Stimulated activated CD4-positive, alpha-beta T cell treated with anti-CD3 and anti-CD28 coated beads, Interleukin-1b, Interleukin-23, amount 100 ng/mL, for 48 hours (primary cell): ENCODE measurements around the gene CNGA2.

Source experiments
- DNase-seq: peaks from one replicate; pipeline ENCODE4 v3.0.0-alpha.2; 2020

CNGA2 gene

GRCh38 chrX:151754047-151754429 lies 19.5 kb downstream of the CNGA2 start:
- DNase-seq = no peak

GRCh38 chrX:151754641-151755215 lies 20.2 kb downstream of the CNGA2 start:
- DNase-seq = no peak

- DNase-seq = no peak
Measured at GRCh38 chrX:151759041-151759708, 24.6 kb downstream of the CNGA2 start.

- no peak for DNase-seq
Measured at GRCh38 chrX:151762802-151763201, 28.3 kb downstream of the CNGA2 start.

DNA sequence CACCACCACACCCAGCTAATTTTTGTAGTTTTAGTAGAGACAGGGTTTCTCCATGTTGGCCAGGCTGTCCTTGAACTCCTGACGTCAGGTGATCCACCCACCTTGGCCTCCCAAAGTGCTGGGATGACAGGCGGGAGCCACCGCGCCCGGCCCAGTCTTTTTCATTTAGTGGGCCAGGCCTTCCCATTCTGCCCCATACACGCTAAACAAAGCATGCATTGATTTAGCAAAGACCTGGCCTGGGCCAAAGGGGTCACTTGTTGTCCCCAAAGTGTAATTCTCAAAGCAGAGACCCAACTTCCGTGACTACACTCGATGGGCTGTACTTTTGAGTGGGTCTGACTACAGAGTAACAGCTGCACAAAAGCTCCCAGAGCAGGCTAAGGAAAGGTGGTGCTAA lies 29.2 kb downstream of the CNGA2 start:
- DNase-seq = no peak

DNA sequence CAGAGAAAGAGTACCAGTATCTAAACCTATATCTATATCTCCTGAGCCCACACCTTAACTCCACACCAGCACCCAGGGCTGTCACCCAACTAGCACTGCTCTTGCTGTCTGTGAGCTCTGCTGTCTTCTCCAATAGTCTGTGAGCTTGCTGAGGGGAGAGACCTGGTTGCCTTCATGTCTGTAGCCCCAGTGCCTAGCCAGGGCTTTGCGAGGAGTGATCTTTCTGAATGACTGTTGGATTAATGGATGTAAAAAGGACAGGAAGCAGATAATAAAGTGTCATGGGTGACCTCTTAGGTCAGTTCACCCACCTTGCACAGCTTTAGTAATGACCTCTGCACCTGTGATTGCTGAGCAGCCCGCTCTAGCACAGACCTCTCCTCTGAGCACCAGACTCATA lies 30.5 kb downstream of the CNGA2 start:
- no peak for DNase-seq

DNA sequence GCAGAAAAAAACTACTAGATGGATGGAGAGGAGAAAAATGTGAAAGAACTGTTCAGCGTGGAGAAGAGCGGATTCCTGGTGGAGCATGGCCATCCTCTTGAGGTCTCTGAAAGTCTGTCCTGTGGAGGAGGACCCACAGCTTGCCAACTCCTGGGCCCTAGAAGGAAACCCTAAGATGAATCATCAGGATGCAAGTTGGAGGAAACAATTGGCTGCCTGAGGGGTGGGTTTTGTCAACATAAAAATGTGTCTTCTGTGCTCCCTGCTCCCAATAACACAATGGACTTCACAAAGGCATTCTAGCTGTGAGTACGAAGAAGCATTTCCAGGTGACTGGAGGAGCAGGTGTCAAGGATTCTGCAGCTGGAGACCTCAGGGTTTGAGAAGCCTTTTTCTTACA lies 37.2 kb downstream of the CNGA2 start:
- no peak for DNase-seq

- no peak for DNase-seq
Measured at GRCh38 chrX:151773434-151773833, 38.9 kb downstream of the CNGA2 start.

- no peak for DNase-seq
Measured at GRCh38 chrX:151774421-151774820, 39.9 kb downstream of the CNGA2 start.

GRCh38 chrX:151776181-151776731 lies 41.7 kb downstream of the CNGA2 start:
- no peak for DNase-seq

DNA sequence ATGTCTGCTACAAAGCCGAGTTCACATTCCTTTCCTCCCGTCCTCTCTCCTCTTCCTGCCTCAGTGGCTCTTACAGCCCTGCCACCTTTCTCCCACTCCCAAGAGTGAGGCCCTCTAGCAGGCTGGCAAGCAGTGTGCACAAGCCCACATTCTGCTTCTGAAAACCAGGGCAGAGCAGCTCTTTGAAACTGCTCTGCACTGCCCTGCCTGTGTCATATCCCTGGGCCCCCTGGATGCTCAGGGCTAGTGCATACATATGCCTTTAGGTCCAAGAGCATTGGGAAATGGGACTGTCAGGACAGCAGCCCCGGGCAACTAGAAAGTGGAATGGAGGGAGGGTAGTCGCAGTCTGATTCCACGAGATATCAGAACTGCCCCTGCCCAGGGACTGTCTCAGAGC lies 42.4 kb downstream of the CNGA2 start:
- no peak for DNase-seq

DNA sequence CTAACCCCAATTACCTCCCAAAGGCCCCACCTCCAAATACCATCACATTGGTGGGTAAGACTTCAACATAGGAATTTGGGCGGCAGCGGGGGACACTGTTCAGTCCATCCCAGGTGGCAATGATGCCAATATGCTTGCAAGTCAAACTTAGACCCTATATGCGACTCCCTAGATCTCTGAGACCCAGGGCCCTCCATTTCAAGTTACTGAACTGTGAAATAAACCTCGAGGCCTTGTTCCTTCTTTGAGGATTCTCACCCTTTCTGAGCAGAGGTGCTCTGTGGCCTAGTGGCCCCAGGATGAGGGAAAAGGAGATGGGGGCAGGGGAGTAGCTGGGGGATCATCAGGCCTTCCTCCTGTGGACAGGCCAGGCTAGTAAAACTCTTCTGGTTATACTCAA lies 44.7 kb downstream of the CNGA2 start:
- DNase-seq = no peak

- DNase-seq = no peak
Measured at GRCh38 chrX:151780621-151781020, 46.1 kb downstream of the CNGA2 start.

DNA sequence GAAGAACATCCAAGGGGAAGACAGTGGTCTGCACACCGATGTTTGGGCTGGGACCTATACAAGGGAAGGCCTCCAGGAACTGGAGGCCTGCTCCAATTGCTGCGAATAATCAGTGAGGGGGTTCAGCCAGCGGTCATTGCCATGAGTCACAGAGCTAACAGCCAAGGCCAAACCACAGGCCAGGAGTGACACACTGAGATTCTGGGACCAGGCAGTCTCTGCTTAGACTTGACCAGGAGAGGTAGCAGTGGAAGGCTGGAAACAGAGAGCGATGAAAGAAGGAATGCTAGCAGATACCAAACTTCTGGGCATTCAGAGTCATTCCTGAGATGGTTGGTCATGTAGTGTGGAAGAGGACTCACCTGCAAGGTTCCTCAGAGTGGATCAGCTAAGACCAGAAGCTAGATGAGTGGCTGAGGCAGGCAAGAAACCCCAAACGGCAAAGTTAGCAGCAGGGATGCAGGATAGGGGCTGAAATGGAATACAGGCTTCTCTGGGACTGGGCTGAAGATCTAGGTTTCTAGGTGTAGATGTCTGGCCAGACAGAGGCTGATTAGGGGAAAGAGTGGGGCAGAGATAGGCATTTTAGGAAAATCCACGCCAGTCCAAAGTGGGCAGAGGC lies 54.7 kb downstream of the CNGA2 start:
- no peak for DNase-seq

GRCh38 chrX:151790481-151791160 lies 56.1 kb downstream of the CNGA2 start:
- no peak for DNase-seq

DNA sequence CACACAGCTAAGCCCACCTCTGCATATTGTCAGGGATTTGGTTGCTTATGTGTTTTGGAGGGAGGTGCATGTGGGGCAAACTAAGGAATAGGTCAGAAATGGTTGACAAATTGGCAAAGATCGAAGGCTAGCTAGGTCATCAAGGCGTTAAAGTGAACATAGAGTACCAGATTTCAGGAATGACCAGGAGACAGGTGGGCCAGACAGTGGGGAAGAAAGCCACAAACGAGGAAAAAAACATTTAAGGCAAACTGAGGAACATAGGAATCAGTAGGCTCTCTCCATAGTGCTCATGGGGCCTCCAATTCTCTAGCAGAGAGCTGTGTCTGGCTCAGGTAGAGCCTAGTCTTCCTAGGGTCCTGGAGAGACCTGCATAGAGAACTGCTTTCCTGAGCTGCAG lies 57.4 kb downstream of the CNGA2 start:
- no peak for DNase-seq

DNA sequence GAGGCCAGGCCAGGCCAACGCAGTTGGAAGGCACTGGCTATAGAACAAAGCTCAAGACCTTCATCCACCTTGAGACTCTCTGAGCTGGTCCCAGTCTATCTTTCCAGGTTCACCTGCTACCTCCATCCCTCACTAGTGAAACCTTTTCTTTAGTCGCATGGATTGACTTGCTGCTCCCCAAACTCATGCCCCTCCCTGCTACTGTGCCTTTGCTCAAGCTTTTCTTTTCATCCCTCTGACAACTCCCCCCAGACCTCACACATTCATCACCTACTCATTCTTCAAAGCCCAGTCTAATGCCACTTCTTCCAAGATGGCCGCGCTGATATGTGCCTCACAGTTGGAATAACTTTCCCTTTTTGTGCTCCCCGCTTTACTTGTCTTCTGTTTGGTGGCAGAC lies 58.0 kb downstream of the CNGA2 start:
- DNase-seq = no peak

GRCh38 chrX:151793886-151794285 lies 59.3 kb downstream of the CNGA2 start:
- DNase-seq = no peak
